SU-DHL-6 (cell line): Measurements from ENCODE around the gene CBX5.
"Not testable (repeated sequence)": the region's sequence is repeated elsewhere in the genome, so short reads cannot be mapped to it uniquely, and the experiment has no call there.

Experiments used
- H2AFZ ChIP-seq: fragments of 200-600 bp; sonication (generic); 2 replicates; pipeline ENCODE4 v1.6.1; 2014; ENCODE audit warnings: low read depth, mild to moderate bottlenecking, moderate library complexity, mixed read lengths, antibody characterized with exemption, low read length; ENCODE audit not compliant: severe bottlenecking
- H3F3A ChIP-seq: fragments of 200-600 bp; shearing (Covaris generic); 2 replicates; pipeline ENCODE4 v1.6.0; 2016; ENCODE audit warnings: antibody characterized with exemption, mild to moderate bottlenecking; ENCODE audit not compliant: insufficient read depth
- H3K27ac ChIP-seq: fragments of 200-600 bp; sonication (generic); 2 replicates; pipeline ENCODE4 v1.5.1; 2016; ENCODE audit warnings: low read depth, mild to moderate bottlenecking, low read length, moderate library complexity, mixed read lengths
- H3K27me3 ChIP-seq: fragments of 200-600 bp; sonication (generic), shearing (Covaris generic); 2 replicates; pipeline ENCODE4 v1.6.0; 2014; ENCODE audit warnings: mild to moderate bottlenecking, low read length
- H3K36me3 ChIP-seq: fragments of 200-600 bp; sonication (generic); 2 replicates; pipeline ENCODE4 v1.6.1; 2014; ENCODE audit warnings: mild to moderate bottlenecking, low read length, mixed read lengths
- H3K4me2 ChIP-seq: fragments of 300-600, 200-600 bp; shearing (Covaris generic), sonication (generic); 2 replicates; pipeline ENCODE4 v1.6.0; 2014; ENCODE audit warnings: low read length, low read depth, mild to moderate bottlenecking; ENCODE audit not compliant: poor library complexity, severe bottlenecking
- H3K4me3 ChIP-seq: fragments of 200-600 bp; sonication (generic); 2 replicates; pipeline ENCODE4 v1.5.1; 2014; ENCODE audit warnings: antibody characterized with exemption, low read length, mild to moderate bottlenecking, mixed read lengths; ENCODE audit not compliant: insufficient read depth, poor library complexity, severe bottlenecking
- H3K79me2 ChIP-seq: fragments of 200-600 bp; sonication (generic); 2 replicates; pipeline ENCODE4 v1.6.1; 2014; ENCODE audit warnings: mild to moderate bottlenecking, low read length, moderate library complexity; ENCODE audit not compliant: insufficient read depth
- H3K9ac ChIP-seq: fragments of 200-600 bp; sonication (generic); 2 replicates; pipeline ENCODE4 v1.7.0; 2014; ENCODE audit warnings: mild to moderate bottlenecking, low read length
- H3K9me2 ChIP-seq: fragments of 200-600 bp; sonication (generic); replicated peaks from 2 replicates; pipeline ENCODE4 v1.6.1; 2014; ENCODE audit warnings: low read length; ENCODE audit not compliant: insufficient read depth
- H3K9me3 ChIP-seq: fragments of 200-600 bp; sonication (generic); 2 replicates; pipeline ENCODE4 v1.6.1; 2014; ENCODE audit warnings: low read length, mixed read lengths; ENCODE audit not compliant: insufficient read depth
- H4K20me1 ChIP-seq: fragments of 200-600 bp; sonication (generic); 2 replicates; pipeline ENCODE4 v1.6.1; 2014; ENCODE audit warnings: low read depth, mild to moderate bottlenecking, antibody characterized with exemption, low read length, moderate library complexity, mixed read lengths
- CTCF ChIP-seq: fragments of 200-600 bp; sonication (generic); IDR thresholded peaks from one replicate; pipeline ENCODE4 v1.5.1; 2017; ENCODE audit warnings: antibody characterized with exemption, mild to moderate bottlenecking, low read length, moderate library complexity; ENCODE audit not compliant: insufficient read depth, poor library complexity, severe bottlenecking
- EZH2phosphoT487 ChIP-seq: fragments of 200-600 bp; sonication (generic), shearing (Covaris generic); conservative IDR thresholded peaks from 2 replicates; pipeline ENCODE4 v1.6.1; 2018; ENCODE audit warnings: mild to moderate bottlenecking, antibody characterized with exemption, low read length, moderate library complexity, mixed read lengths

Gene CBX5

GRCh38 chr12:54189198-54189539 is 90.8 kb downstream of the CBX5 start:
- Histone ChIP-seq H3K27me3 (no peaks in the 10 kb centered on the region), H3K9ac (peak overlapping the region; percentile 67), H3K9me2 (no peaks in the 10 kb centered on the region), H3K4me2 (peak overlapping the region; percentile 64), H2AFZ (peak overlapping the region; percentile 91), H3K36me3 (no peaks in the 10 kb centered on the region), H3K79me2 (peaks cover 9% of the 10 kb centered on the region; the same call in 1 of the 2 replicates), H3K27ac (no peak overlapping the region), H3K4me3 (peak overlapping the region; percentile 100), H3K9me3 (no peaks in the 10 kb centered on the region), H3F3A (0 out of 2 replicates have a peak, but pooled peaks cover 9% of the 10 kb centered on the region), H4K20me1 (no peaks in the 10 kb centered on the region)
- TF ChIP-seq CTCF (no peak), EZH2phosphoT487 (no peak)

- no peaks in the 10 kb centered on the region for H4K20me1 ChIP-seq
- no peak for TF ChIP-seq EZH2phosphoT487
- no peak for TF ChIP-seq CTCF
- no peaks in the 10 kb centered on the region for H3K9me2 ChIP-seq
- H3K27me3 ChIP-seq, result no peaks in the 10 kb centered on the region
- H3K9ac ChIP-seq, result no peak overlapping the region
- H3K4me2 ChIP-seq, result peak overlapping the region; percentile 75
- H3K4me3 ChIP-seq, result no peak overlapping the region
- no peaks in the 10 kb centered on the region for H3K9me3 ChIP-seq
- H3F3A ChIP-seq, result 0 out of 2 replicates have a peak, but pooled peaks cover 9% of the 10 kb centered on the region
- H2AFZ ChIP-seq, result no peak overlapping the region
- H3K79me2 ChIP-seq, result peaks cover 9% of the 10 kb centered on the region; the same call in 1 of the 2 replicates
- H3K27ac ChIP-seq, result no peak overlapping the region
- no peaks in the 10 kb centered on the region for H3K36me3 ChIP-seq
These were observed 92.8 kb downstream of the CBX5 start for GRCh38 chr12:54187075-54187474.

GRCh38 chr12:54185919-54186318 is 94.0 kb downstream of the CBX5 start:
- no peak overlapping the region for H3K9ac ChIP-seq
- no peaks in the 10 kb centered on the region for H3K9me2 ChIP-seq
- no peak overlapping the region for H3K4me2 ChIP-seq
- no peaks in the 10 kb centered on the region for H3K27me3 ChIP-seq
- H4K20me1 ChIP-seq, result no peaks in the 10 kb centered on the region
- H3K27ac ChIP-seq, result no peak overlapping the region
- H3K79me2 ChIP-seq, result peaks cover 9% of the 10 kb centered on the region; the same call in 1 of the 2 replicates
- no peak for TF ChIP-seq EZH2phosphoT487
- TF ChIP-seq CTCF, result no peak
- 0 out of 2 replicates have a peak, but pooled peaks cover 9% of the 10 kb centered on the region for H3F3A ChIP-seq
- H3K9me3 ChIP-seq, result no peaks in the 10 kb centered on the region
- H2AFZ ChIP-seq, result no peak overlapping the region
- no peak overlapping the region for H3K4me3 ChIP-seq
- H3K36me3 ChIP-seq, result no peaks in the 10 kb centered on the region

GRCh38 chr12:54185297-54185696 is 94.6 kb downstream of the CBX5 start:
- not testable (repeated sequence) for H3K9me3 ChIP-seq, H3K4me2 ChIP-seq, H3K36me3 ChIP-seq, H3K27me3 ChIP-seq, H3K79me2 ChIP-seq, H4K20me1 ChIP-seq, H3K9ac ChIP-seq, H3K9me2 ChIP-seq, H2AFZ ChIP-seq, H3F3A ChIP-seq, H3K4me3 ChIP-seq, H3K27ac ChIP-seq
